Measurements from ENCODE around the gene SFXN5.
"Not testable (repeated sequence)": the region's sequence is repeated elsewhere in the genome, so short reads cannot be mapped to it uniquely, and the experiment has no call there.

SFXN5 gene

GRCh38 chr2:72917138-72917876 lies 154.2 kb downstream of the SFXN5 start, which contains the start of gene EMX1:
Gene EMX1, plus strand, starts transcription at chr2:72917519. Its CDS starts 334 bp downstream, at chr2:72917853.
- no peak for DNase-seq

DNA sequence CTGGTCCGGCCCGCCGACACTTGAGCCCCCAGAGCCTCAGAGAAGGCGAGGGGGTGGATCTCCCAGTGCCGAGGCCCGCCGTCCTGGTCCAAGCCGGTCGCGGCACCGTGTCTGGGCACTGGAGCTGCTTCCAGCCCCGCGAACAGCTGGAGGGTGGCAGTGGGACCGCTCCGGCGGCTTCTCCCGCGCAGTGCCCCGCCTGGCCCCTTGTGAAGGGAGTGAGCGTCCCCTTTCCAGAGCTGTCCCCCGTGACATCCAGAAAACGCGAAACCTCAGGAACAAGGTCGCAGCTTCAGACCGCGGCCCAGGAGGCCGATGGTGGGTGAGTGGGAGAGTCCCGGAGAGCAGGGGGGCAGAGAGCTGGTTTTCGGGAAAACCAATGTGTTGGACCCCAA lies 154.8 kb downstream of the SFXN5 start:
- DNase-seq: no peak

- DNase-seq: no peak
Measured at GRCh38 chr2:72915907-72916742, 155.4 kb downstream of the SFXN5 start.

- DNase-seq: no peak
Measured at GRCh38 chr2:72915320-72915906, 156.1 kb downstream of the SFXN5 start.

DNA sequence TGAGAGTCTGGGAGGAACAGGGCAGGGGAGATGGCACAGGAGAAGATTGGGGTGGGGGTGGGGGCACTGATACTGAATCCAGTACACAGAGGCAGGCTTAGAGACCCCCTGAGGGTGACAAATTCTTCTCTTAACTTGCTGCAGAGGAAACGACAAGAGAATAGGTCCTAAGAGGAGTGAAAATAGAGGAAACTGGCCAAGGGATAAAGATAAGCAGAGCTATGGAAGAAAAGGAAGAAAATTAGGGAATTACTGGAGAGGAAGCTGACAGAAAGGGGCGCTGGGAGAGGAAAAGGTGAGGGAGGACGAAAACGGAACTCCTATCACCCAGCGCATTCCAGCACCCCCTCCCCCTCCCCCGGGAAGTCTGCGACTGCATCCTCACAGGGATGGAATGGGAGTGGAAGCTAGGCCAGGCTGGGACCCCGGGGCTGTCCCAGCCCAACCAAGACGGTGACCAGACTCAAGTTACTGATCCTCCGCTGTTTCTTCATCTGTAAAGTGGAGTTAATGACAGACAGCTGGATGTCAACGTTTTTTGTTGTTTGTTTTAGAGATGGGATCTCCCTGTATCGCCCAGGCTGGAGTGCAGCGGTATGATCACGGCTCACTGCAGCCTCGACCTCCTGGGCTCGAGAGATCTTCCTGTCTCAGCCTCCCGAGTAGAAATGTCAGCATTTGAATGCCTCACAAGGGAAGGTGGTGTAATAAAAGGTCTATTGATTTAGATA lies 156.8 kb downstream of the SFXN5 start:
- no peak for DNase-seq

GRCh38 chr2:72914206-72914559 lies 157.3 kb downstream of the SFXN5 start:
- DNase-seq: no peak

DNA sequence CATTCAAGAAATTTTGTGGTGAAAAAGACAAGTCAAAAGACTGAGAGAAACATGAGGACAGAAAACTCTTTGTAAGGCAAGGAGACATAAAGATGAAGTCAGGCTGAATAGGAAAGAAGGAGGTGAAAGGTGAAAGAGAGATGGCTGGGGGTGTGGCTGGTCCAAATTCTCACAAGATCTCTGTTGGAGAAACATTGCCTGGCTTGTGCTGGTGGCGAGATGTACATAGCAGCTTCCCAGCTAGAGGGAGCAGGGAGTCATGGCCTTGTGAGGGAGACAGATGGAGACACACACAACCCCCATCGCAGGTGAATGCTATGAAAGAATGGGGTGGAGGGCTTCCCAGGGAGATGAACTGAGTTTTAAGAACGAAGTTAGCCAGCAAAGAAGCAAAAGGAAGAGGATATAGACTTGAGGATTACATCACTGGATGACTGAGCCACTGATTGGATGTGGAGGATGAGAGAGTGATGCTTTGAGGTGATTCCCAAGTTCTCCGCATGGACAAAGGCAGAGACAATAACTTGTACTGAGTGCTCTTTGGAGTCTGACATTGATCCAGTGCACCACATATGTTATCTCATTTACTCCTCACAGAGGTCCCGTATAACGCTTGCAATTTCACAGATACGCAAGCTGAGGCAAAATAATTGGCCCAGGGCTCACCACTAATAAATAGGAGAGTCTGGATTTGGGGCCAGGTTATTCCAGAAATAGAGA lies 157.9 kb downstream of the SFXN5 start:
- no peak for DNase-seq

DNA sequence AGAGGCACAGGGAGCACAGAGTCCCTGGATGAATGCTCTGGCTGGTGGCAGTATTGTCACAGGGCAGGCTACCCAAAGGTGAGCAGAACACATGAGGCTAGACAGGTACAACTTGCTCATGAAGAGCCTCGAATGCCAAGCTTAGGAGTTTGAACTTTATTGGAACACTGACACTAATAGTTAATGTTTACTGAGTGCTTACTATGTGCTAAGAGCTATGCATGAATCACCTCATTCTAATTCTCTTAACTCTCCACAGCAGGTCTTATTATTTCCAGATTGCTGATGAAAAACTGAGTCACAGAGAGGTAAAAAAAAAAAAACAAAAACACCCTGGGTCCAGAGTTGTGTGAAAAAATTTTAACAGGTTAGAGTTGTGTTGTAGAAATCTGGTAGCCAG lies 160.3 kb downstream of the SFXN5 start:
- no peak for DNase-seq

DNA sequence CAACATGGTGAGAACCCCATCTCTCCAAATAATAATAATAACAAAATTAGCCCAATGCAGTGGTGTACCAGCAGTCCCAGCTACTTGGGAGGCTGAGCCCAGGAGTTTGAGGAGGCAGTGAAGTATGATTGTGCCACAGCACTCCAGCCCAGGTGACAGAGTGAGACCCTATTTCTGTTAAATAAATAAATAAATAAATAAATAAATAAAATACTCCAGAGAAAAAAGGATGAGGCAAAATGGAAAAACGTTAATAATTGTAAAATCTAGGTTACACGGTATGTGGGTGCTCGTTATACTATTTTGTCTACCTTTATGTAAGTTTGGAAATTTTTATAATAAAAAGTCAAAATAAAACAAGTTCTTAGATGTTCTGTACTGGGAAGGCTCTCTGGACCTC lies 162.8 kb downstream of the SFXN5 start:
- no peak for DNase-seq

DNA sequence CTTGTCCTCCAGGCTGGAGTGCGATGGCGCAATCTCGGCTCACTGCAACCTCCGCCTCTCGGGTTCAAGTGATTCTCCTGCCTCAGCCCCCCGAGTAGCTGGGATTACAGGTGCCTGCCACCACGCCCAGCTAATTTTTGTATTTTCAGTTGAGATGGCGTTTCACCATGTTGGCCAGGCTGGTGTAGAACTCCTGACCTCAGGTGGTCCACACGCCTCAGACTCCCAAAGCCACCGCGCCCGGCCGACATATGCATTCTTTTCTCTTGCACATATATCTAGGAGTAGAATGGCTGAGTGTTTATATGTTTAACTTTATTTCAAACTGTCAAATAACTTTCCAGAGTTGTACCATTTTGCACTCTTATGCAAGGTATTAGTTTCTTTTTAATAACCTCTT lies 164.1 kb downstream of the SFXN5 start:
- not testable (repeated sequence) for DNase-seq

- DNase-seq: no peak
Measured at GRCh38 chr2:72901426-72901825, 170.1 kb downstream of the SFXN5 start.

- DNase-seq: no peak
Measured at GRCh38 chr2:72900191-72900825, 171.2 kb downstream of the SFXN5 start.

DNA sequence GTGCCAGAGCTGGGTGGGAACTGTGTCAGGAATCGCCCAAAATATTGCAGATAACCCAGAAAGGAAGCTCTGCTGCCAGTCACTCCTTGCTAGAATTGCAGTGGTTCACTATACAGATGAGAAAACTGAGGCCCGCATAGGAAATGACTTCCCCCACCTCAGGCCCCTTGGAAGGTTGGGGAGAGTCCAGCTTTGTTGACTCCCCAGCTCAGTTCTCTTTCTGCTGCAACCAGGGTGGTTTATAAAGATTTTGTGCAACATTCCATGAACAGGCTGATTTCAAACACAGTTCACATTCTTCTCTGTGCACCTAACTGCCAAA lies 173.0 kb downstream of the SFXN5 start:
- DNase-seq: no peak

DNA sequence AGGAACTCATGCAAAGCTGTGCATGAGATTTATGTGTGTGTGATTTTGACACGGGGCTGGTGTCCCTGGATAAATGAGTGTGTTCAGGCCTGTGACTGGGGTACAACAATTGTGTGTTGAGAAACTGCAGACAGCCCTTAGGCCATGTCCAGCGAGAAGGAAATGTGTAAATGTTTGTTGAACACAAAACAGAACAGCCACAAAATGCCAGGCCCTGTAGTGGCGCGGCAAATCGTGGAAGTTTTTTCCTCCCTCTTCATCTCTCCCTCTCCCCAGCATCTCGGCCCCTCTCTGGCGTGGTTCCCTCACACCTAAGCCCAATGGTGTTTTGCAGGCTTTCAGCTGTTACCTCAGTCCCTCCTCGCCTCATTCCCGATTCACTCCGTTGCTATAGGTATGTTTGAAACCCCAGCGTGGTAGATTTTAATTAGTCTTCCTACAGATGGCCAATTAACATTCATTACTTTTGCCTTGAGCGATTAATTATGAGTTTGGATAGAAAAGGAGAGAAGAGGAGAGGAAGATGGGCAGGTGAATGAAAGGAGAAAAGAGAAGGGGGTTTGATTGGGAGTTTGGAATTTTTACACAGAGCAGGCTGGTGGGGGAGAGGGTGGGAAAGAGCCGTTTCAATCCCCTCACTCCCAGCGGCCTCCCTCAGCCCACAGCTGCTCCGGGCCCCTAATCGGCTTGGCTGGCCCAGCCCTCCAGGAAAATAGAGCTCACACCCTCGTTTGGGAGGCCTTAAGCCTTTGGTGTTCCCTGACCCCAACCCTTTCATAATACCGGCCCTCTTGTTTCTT lies 173.5 kb downstream of the SFXN5 start:
- DNase-seq: no peak

- DNase-seq: no peak
Measured at GRCh38 chr2:72896446-72896845, 175.1 kb downstream of the SFXN5 start.

DNA sequence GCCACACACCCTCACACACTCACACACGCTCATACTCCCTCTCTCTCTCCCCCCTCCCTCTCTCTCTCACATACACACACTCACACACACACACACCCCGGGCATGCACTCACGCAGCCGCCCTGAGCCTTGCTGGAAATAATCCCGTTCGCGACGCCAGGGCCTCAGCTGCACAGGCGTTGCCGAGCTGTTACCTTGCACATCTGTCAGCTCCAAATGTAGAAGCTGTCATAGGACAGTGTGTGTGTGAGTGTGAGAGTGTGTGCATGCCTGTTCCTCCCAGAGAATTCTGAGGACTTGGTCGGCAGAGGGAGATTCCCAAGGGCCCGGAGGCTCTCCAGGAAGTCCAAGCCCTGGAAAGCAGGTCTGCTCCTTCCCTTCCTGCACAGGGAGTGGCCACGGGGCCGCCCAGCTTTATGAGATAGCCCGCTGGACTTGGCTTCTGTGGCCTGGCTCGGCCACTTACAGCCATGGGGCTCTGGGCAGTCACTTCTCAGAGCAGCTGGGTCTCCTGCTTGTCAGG lies 175.7 kb downstream of the SFXN5 start:
- DNase-seq: no peak

DNA sequence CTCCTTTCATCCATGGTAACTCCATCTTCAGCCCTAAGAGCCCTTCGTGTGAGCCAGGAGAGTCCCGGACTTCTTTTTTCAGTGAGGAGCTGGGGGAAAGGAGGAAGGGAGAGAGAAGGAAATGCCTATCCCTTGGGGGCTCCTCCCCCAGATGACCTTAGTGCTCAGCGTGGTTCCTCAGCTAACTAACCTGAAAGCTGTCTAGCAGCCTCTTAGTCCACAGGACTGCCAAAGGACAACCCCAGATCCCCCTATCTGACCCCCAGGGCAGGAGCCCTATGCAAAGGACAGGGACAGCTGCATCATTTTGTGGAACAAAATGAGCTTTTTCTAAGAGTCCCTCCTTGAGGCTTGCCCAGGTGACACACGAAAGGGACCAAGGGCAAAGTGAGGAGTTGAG lies 176.4 kb downstream of the SFXN5 start:
- DNase-seq: no peak

- DNase-seq: no peak
Measured at GRCh38 chr2:72894514-72894913, 177.0 kb downstream of the SFXN5 start.

DNA sequence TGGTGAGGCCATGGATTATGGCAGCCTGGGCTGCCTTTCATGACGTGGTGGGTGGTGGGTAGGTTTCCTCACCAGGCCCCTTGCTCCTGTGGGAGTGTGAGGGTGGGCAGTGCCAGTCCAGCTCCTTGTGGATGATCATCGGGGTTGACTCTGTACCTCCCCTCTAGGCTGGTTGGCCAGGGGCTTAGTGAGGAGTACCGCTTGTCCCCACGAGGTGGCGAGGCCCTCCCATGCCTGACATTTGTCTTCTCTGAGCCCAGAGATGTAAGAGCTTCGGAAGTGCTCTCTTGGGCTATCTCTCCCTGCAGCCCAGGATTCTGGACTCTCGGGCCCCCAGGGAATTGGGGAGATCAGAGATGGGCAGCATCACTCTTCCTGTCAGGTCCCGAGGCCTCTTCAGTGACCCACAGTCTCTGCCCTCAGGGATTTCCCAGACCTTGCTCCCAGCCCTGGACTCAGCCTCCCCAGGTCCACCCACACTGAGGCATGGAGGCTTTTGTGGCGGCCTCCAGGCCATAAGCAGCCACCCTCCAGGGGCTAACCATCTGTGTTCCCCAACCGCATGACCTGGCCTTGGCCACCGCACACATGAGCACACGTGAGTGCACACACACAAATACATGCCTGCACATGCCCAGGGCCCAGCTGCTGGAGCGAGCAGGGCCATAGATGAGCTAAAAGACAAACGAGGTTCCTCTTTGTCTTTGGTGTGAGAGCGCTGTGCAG lies 177.8 kb downstream of the SFXN5 start:
- DNase-seq: peak; percentile 5

DNA sequence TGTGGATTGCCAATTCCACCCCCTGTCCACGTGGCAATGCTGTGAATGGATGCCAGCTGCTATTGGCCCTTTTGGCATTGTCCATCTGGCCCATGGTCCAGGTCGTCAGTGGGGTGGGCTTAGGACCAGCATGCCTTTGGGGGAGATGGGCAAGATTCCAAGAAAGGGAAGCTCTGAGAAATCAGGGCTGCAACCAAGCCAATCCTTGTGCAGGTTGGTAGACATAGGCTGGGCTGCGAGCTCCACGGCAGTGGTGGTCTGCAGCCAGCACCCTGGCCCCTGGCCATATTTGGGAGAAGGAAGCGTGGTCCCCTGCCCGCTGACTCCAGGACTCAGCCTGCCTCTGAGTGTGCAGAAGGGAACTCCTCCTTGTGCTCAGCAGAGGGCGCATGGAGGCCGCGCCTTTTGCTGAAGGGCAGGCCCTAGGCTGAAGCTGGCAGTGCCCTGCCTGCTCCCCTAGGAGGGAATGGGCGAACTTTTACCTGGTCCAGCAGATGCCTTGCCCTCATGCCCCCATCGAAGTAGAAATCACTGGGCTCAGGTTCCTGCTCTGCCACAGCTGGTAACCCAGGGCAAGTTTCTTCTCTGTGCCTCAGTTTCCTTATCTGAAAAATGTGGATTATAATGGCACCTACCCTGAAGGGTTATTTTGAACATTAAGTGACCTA lies 178.9 kb downstream of the SFXN5 start:
- DNase-seq: peak; percentile 43

All from GDM1 (cell line).